OCI-LY1 (cell line): ENCODE measurements around the gene PYGM.

Source experiments
- H2AFZ ChIP-seq: fragments of 200-600 bp; sonication (generic), shearing (Covaris generic); 2 replicates; pipeline ENCODE4 v1.6.0; 2014; ENCODE audit warnings: antibody characterized with exemption, mild to moderate bottlenecking, low read length
- H3F3A ChIP-seq: fragments of 200-600 bp; sonication (generic), shearing (Covaris generic); 2 replicates; pipeline ENCODE4 v1.6.0; 2014; ENCODE audit warnings: mild to moderate bottlenecking, antibody characterized with exemption, low read length, moderate library complexity; ENCODE audit not compliant: insufficient read depth
- H3K27ac ChIP-seq: fragments of 200-600 bp; sonication (generic); 2 replicates; pipeline ENCODE4 v1.5.1; 2014; ENCODE audit warnings: low read length, mixed run types, mild to moderate bottlenecking, low read depth; ENCODE audit not compliant: poor library complexity, severe bottlenecking
- H3K27me3 ChIP-seq: fragments of 200-600 bp; sonication (generic); 2 replicates; pipeline ENCODE4 v1.6.0; 2014; ENCODE audit warnings: antibody characterized with exemption, mild to moderate bottlenecking, low read length, moderate library complexity; ENCODE audit not compliant: insufficient read depth
- H3K36me3 ChIP-seq: fragments of 200-600 bp; sonication (generic); 2 replicates; pipeline ENCODE4 v1.6.1; 2014; ENCODE audit warnings: mild to moderate bottlenecking, antibody characterized with exemption, low read length, moderate library complexity, mixed read lengths; ENCODE audit not compliant: insufficient read depth
- H3K4me1 ChIP-seq: fragments of 200-600 bp; sonication (generic); 2 replicates; pipeline ENCODE4 v1.5.1; 2014; ENCODE audit warnings: mild to moderate bottlenecking, low read length, moderate library complexity; ENCODE audit not compliant: insufficient read depth, severe bottlenecking
- H3K4me2 ChIP-seq: fragments of 200-600 bp; sonication (generic), shearing (Covaris generic); 2 replicates; pipeline ENCODE4 v1.6.1; 2014; ENCODE audit warnings: low read length
- H3K4me3 ChIP-seq: fragments of 200-600 bp; sonication (generic); 2 replicates; pipeline ENCODE4 v1.5.1; 2014; ENCODE audit warnings: low read length, low read depth, mild to moderate bottlenecking, mixed read lengths; ENCODE audit not compliant: poor library complexity, severe bottlenecking
- H3K79me2 ChIP-seq: fragments of 200-600 bp; shearing (Covaris generic); 2 replicates; pipeline ENCODE4 v1.6.1; 2016; ENCODE audit warnings: mixed run types, low read length, mixed read lengths; ENCODE audit not compliant: insufficient read depth
- H3K9ac ChIP-seq: fragments of 200-600 bp; sonication (generic), shearing (Covaris generic); 2 replicates; pipeline ENCODE4 v1.6.1; 2014; ENCODE audit warnings: mild to moderate bottlenecking, low read length, mixed read lengths
- H3K9me2 ChIP-seq: fragments of 200-600 bp; sonication (generic), shearing (Covaris generic); 2 replicates; pipeline ENCODE4 v1.6.1; 2014; ENCODE audit warnings: low read depth, mild to moderate bottlenecking, low read length, mixed read lengths
- H3K9me3 ChIP-seq: fragments of 200-600 bp; shearing (Covaris generic); 2 replicates; pipeline ENCODE4 v1.6.1; 2014; ENCODE audit warnings: low read length, mixed read lengths
- H4K20me1 ChIP-seq: fragments of 200-600 bp; sonication (generic), shearing (Covaris generic); 2 replicates; pipeline ENCODE4 v1.6.0; 2016; ENCODE audit warnings: mild to moderate bottlenecking, low read length; ENCODE audit not compliant: insufficient read depth
- EZH2 ChIP-seq: fragments of 200-600 bp; sonication (generic), shearing (Covaris generic); IDR thresholded peaks from 2 replicates; pipeline ENCODE4 v1.8.0; 2017; ENCODE audit warnings: borderline replicate concordance, mixed run types, mild to moderate bottlenecking, antibody characterized with exemption, low read length, moderate library complexity, mixed read lengths
- TF ChIP-seq, protein P1 (sequence below): fragments of 200-600 bp; sonication (generic), shearing (Covaris generic); IDR thresholded peaks from 2 replicates; pipeline ENCODE4 v1.5.1; 2017; ENCODE audit warnings: mild to moderate bottlenecking, antibody characterized with exemption, low read length, moderate library complexity, mixed read lengths

Gene PYGM

DNA sequence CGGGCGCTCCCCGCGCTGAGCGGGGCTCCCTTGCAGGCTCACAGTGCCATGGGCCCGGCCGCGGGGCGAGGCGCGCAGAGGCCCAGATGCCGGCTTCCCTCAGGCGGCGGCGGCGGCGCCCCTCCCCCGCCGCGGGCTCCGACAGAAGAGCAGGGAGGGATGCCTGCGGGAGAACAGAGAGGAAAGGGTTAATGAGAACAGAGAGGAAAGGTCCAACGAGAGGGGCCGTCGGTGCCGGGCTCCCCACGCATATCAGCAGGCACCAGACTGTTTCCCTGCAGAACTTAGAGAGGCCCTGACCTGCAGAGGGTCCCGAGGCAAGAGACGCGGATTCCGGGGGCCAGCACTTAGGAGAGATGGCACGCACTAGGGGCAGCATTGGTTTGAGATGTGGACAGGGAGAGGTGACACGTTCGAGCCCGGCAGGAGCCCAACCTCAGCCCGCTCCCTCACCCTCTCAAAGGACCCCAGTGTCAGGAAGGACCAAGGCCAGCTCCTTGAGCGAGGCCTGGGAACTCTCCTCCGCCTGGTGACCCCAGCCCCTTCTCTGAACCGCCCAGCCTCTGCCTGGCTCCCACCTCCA lies 45.9 kb downstream of the PYGM start:
- no peak overlapping the region for H3K27ac ChIP-seq
- no peaks in the 10 kb centered on the region for H3K4me1 ChIP-seq
- no peak overlapping the region for H3K4me2 ChIP-seq

DNA sequence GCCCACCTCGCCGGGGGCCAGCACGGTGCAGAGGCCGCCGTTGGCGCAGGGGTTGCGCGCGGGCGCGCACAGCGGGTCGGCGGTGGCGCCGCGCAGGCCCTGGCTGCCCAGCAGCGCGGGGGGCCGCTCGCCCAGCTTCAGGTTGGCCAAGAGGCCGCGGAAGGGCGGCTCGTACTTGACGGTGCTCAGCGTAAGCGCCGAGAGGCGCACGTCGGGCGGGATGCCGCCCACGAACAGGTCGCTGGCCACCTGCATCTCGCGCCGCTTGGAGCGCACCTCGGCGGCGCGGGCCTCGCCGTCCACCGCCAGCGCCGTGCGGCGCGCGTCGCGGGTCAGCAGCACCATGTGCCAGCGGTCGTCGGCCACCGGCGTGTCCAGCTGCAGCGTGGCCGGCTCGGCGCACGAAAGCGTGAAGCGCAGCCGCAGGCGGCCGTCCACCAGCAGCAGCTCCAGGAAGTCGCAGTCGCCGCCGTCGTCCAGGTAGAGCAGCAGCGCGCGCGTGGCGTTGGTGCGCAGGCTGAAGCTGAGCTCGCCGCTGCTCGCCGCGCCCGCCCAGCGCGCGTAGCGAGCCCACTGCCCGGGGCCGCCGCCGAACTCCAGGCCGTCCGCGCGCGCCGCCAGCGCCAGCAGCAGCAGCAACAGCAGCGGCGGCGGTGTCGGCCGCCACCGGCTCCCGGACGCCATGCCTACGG lies 46.6 kb downstream of the PYGM start:
- Histone ChIP-seq H2AFZ (no peak overlapping the region), H3K9me2 (no peaks in the 10 kb centered on the region), H3K27me3 (peaks cover 9% of the 10 kb centered on the region; the same call in 1 of the 2 replicates), H3F3A (no peaks in the 10 kb centered on the region), H3K79me2 (no peaks in the 10 kb centered on the region), H3K4me3 (no peak overlapping the region), H3K9me3 (no peaks in the 10 kb centered on the region), H3K36me3 (no peaks in the 10 kb centered on the region), H4K20me1 (no peaks in the 10 kb centered on the region), H3K4me1 (no peaks in the 10 kb centered on the region), H3K4me2 (no peak overlapping the region), H3K27ac (no peak overlapping the region), H3K9ac (no peak overlapping the region)
- TF ChIP-seq EZH2 = no peak
- TF ChIP-seq, protein P1, sequence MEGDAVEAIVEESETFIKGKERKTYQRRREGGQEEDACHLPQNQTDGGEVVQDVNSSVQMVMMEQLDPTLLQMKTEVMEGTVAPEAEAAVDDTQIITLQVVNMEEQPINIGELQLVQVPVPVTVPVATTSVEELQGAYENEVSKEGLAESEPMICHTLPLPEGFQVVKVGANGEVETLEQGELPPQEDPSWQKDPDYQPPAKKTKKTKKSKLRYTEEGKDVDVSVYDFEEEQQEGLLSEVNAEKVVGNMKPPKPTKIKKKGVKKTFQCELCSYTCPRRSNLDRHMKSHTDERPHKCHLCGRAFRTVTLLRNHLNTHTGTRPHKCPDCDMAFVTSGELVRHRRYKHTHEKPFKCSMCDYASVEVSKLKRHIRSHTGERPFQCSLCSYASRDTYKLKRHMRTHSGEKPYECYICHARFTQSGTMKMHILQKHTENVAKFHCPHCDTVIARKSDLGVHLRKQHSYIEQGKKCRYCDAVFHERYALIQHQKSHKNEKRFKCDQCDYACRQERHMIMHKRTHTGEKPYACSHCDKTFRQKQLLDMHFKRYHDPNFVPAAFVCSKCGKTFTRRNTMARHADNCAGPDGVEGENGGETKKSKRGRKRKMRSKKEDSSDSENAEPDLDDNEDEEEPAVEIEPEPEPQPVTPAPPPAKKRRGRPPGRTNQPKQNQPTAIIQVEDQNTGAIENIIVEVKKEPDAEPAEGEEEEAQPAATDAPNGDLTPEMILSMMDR = no peak

More for the DNA sequence above, 45.9 kb downstream of the PYGM start:
- no peaks in the 10 kb centered on the region for H3K9me3 ChIP-seq
- no peaks in the 10 kb centered on the region for H4K20me1 ChIP-seq
- no peaks in the 10 kb centered on the region for H3K9me2 ChIP-seq
- TF ChIP-seq, protein P1 = no peak
- H3F3A ChIP-seq = no peaks in the 10 kb centered on the region
- H3K36me3 ChIP-seq = no peaks in the 10 kb centered on the region
- H2AFZ ChIP-seq = no peak overlapping the region
- H3K27me3 ChIP-seq = peaks cover 9% of the 10 kb centered on the region; the same call in 1 of the 2 replicates
- H3K9ac ChIP-seq = no peak overlapping the region
- H3K4me3 ChIP-seq = no peak overlapping the region
- no peaks in the 10 kb centered on the region for H3K79me2 ChIP-seq

DNA sequence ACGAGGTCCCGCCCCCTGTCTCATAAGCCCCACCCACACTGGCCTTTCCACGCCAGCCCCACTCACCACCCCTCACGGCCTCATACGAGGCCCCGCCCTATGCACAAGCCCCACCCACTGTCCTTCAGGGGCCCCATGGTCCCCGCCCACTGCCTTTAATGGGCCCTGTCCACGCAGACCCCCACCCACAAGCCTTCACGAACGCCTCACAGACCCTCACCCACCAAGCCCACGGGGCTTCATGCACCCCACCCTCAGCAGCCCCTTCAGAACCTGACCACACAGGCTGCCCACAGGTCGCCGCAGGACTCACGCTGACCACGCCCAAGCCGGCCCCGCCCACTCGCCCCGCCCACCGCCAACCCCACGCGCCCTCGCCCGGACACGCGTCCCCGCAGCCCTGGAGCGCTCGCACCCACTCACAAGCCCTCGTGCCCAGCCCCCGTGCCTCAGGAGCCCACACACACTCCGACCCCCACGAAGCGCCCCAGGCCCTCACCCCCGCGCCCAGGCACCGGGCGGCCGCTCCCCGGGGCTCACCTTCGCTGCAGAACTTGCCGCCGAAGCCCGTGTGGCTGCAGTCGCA lies 47.3 kb downstream of the PYGM start:
- H3K4me3 ChIP-seq = no peak overlapping the region
- H3K9me3 ChIP-seq = no peaks in the 10 kb centered on the region
- H3K79me2 ChIP-seq = no peaks in the 10 kb centered on the region
- H3K4me2 ChIP-seq = no peak overlapping the region
- H3K4me1 ChIP-seq = no peaks in the 10 kb centered on the region
- H3F3A ChIP-seq = no peaks in the 10 kb centered on the region
- H3K27me3 ChIP-seq = peaks cover 9% of the 10 kb centered on the region; the same call in 1 of the 2 replicates
- H3K9ac ChIP-seq = no peak overlapping the region
- H3K27ac ChIP-seq = no peak overlapping the region
- H4K20me1 ChIP-seq = no peaks in the 10 kb centered on the region
- TF ChIP-seq, protein P1 = no peak
- no peak for TF ChIP-seq EZH2
- no peaks in the 10 kb centered on the region for H3K9me2 ChIP-seq
- no peaks in the 10 kb centered on the region for H3K36me3 ChIP-seq
- H2AFZ ChIP-seq = no peak overlapping the region
